Lower leg skin (tissue), 4 donors: ENCODE data around the gene P4HTM. TPM values are rescaled to one million over a fixed set of nuclear protein-coding genes. Genes with fewer than 3 reads are reported as not detected.

Experiments
- DNase-seq, 2 donors: peaks; one replicate each; pipeline ENCODE4 v3.0.0-alpha.2; 2019; ENCODE audit warnings: low spot score in 2 of 2
- H3K4me3 ChIP-seq: fragments of 200-600 bp; sonication (generic); 2 replicates; pipeline ENCODE4 v1.5.1; 2017; ENCODE audit warnings: mild to moderate bottlenecking, low read depth; ENCODE audit not compliant: poor library complexity, severe bottlenecking
- POLR2A ChIP-seq, 2 donors: fragments of 450-650 bp; IDR thresholded peaks; one replicate each; pipeline ENCODE4 v1.6.1; 2016 to 2017; ENCODE audit warnings: antibody characterized with exemption in 2 of 2, mild to moderate bottlenecking in 1 of 2, moderate library complexity in 1 of 2
- WGBS, 2 donors: methylation state at CpG; one replicate each; pipeline ENCODE4 v1.1.5; 2018; 5-methylcytosine and 5-hydroxymethylcytosine counted together
- intact Hi-C: fragments of 100-400 bp; cut with DNase I; formaldehyde crosslinking; loops from one replicate; pipeline ENCODE4 v1.15.0; 2023; ENCODE audit warnings: low total_unique reads
- total RNA-seq, 4 donors: library from RNA; depleted of rRNA; stranded (reverse); fragments of >200 nt; gene quantifications; one replicate each; pipeline ENCODE4 v1.1.0, GENCODE V29; 2016
- TF ChIP-seq, protein P1 (sequence below), 3 donors: fragments of 450-650 bp; IDR thresholded peaks; one replicate each; pipeline ENCODE4 v1.5.1; 2016; ENCODE audit warnings: antibody characterized with exemption in 3 of 3, mild to moderate bottlenecking in 3 of 3, moderate library complexity in 2 of 3

The P4HTM gene
- total RNA-seq, 4 donors from 2014 or later = 23.4 to 41.9 (median 36.0) TPM

DNA sequence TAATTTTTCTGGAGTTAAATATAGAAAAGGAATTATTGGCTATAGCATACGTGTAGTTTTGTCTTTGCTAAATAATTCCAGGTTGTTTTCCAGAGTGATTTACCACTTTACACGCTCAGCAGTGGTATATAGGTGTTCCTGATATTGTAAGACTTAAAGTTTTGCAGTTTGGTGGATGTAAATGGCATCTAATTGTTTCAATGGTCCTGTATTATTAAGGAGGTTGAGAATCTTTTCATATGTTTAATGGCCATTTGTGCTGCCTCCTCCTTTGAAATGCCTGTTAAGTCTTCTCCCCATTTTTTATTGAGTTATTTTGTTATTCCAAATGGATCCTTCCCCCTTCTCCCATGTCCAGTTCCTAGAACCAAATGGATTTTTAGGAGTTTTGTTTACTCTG, 26.4 kb upstream of the P4HTM start:
- no peak overlapping the region for H3K4me3 ChIP-seq
- WGBS, 2 donors = 74 to 83% methylated on average over 2 of the region's 2 CpGs
- DNase-seq = no peak
- intact Hi-C loops = no loop called here
- TF ChIP-seq, protein P1, sequence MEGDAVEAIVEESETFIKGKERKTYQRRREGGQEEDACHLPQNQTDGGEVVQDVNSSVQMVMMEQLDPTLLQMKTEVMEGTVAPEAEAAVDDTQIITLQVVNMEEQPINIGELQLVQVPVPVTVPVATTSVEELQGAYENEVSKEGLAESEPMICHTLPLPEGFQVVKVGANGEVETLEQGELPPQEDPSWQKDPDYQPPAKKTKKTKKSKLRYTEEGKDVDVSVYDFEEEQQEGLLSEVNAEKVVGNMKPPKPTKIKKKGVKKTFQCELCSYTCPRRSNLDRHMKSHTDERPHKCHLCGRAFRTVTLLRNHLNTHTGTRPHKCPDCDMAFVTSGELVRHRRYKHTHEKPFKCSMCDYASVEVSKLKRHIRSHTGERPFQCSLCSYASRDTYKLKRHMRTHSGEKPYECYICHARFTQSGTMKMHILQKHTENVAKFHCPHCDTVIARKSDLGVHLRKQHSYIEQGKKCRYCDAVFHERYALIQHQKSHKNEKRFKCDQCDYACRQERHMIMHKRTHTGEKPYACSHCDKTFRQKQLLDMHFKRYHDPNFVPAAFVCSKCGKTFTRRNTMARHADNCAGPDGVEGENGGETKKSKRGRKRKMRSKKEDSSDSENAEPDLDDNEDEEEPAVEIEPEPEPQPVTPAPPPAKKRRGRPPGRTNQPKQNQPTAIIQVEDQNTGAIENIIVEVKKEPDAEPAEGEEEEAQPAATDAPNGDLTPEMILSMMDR (IDR thresholded peaks at IDR 0.05) = no peak
- TF ChIP-seq POLR2A (IDR thresholded peaks at IDR 0.05) = no peak

DNA sequence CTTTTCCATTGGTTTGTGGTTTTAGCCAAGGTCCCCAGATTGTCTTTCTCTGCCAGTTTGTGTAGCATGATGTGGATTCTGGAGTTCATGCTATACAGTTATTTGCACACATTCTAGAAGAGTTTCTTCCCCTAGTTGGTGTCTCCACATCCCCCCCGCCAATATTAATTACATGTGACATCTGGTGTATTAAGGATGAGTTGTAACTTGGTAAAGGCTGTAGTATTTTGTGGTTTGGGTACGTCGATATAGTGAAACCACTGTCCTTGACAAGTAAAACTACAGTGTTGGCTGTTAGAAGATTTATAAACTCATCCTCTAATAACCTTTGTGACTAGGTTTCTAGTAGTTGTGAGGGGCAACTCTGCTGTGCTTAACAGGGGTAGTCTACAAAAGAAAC, 23.7 kb upstream of the P4HTM start:
- DNase-seq = no peak
- WGBS, 2 donors = 75 to 84% methylated on average over 3 of the region's 3 CpGs
- intact Hi-C loops = no loop called here
- no peak for TF ChIP-seq POLR2A (IDR thresholded peaks at IDR 0.05)
- TF ChIP-seq, protein P1 (IDR thresholded peaks at IDR 0.05) = no peak
- H3K4me3 ChIP-seq = no peak overlapping the region

DNA sequence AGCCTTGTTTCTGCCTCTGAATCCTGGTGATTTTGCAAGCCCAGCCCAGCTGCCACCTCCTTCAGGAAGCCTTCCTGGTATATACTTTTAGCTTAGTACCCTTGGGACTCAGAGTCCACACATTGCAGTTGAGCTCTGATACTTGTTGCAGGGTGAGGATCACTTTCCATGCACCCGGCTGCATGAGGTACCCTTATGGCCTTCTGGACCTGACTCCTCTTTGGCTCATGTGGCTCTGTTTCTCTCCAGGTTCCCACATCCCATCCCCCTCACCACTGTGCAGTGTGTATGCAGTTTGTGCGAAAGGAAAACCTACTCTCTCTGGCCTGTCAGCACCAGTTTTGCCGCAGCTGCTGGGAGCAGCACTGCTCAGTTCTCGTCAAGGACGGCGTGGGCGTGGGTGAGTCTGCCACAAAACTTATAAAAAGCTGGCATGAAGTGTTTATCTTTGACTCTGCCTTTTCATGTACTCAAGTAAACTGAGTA, 23.1 kb upstream of the P4HTM start:
- intact Hi-C loops = no loop called here
- 77 to 86% methylated on average over 7 of the region's 7 CpGs for WGBS, 2 donors
- peak in 1 of 2 donors; percentile 74 for DNase-seq
- no peak for TF ChIP-seq POLR2A (IDR thresholded peaks at IDR 0.05)
- TF ChIP-seq, protein P1 (IDR thresholded peaks at IDR 0.05) = no peak
- H3K4me3 ChIP-seq = no peak overlapping the region

DNA sequence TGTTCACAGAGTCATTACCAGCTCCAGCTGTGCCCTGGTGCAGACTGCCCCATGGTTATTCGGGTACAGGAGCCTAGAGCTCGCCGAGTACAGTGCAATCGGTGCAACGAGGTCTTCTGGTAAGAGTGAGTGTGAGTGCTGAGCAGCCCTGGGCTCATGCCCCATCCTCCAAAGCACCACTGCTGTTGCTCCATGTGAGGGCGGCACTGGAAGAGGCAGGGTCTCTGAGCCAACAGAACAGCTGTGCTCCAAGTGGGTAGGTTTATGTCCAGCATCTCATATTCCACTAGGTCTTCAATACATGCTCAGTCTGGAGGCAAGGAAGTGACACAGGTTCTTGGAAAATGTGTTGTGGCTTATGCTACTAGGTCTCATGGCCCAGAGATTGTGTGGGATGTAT, 19.5 kb upstream of the P4HTM start:
- DNase-seq = peak in 1 of 2 donors; percentile 26
- TF ChIP-seq, protein P1 (IDR thresholded peaks at IDR 0.05) = no peak
- TF ChIP-seq POLR2A (IDR thresholded peaks at IDR 0.05) = no peak
- intact Hi-C loops = no loop called here
- 91 to 95% methylated on average over 6 of the region's 6 CpGs for WGBS, 2 donors
- no peak overlapping the region for H3K4me3 ChIP-seq

DNA sequence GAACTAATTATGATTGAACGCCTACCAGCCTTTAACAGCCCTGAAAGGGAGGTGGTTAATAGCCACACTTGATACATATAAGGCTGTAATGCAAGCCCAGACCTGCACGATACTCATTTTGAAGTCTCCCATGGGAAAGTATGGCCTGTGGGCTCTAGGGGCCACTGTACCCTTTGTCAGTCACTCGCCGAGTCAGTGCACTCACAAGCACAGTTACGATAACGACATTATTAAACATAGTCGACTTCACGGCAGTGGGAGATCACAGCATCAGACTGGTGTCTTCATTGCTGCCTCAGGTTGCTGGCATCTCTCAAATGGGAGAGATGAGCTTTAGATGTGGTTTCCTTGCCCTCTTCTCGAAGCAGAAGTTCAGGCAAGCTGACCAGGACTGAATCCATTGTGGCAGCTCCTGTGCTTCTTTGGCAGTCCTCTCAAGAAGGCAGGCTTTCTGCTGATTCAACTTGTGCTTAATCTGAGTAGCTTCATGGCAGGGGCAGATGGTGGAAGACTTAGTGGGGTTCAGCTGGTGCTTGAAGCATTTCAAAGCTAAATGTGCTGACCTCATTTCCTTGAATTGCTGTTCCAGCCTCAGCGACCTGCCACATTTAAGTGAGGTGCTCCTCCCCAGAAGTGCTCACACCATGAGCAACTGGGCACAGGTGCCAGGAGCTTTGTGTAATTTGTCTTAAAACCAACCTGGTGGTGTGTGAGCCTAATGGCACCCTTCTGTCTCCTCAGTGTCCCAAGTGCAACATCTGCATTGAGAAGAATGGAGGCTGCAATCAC, 15.8 kb upstream of the P4HTM start:
- peak in 1 of 2 donors; percentile 42 for DNase-seq
- 83 to 87% methylated on average over 10 of the region's 10 CpGs for WGBS, 2 donors
- TF ChIP-seq, protein P1 (IDR thresholded peaks at IDR 0.05) = no peak
- TF ChIP-seq POLR2A (IDR thresholded peaks at IDR 0.05) = no peak
- H3K4me3 ChIP-seq = no peak overlapping the region
- intact Hi-C loops = no loop called here
